MG63 (cell line): ENCODE measurements around the gene SEC11A. TPM values are rescaled to one million over a fixed set of nuclear protein-coding genes. Genes with fewer than 3 reads are reported as not detected.
"Not testable (repeated sequence)": the region's sequence is repeated elsewhere in the genome, so short reads cannot be mapped to it uniquely, and the experiment has no call there.

Experiments
- DNase-seq: peaks from one replicate; pipeline ENCODE4 v3.0.0-alpha.2; 2020
- H3K27me3 ChIP-seq: fragments of 250-450 bp; sonication (Bioruptor Pico); 2 replicates; pipeline ENCODE4 v1.5.1; 2020; ENCODE audit warnings: mild to moderate bottlenecking, moderate library complexity
- H3K36me3 ChIP-seq: fragments of 250-450 bp; sonication (Bioruptor Pico); 2 replicates; pipeline ENCODE4 v1.5.1; 2020; ENCODE audit warnings: mild to moderate bottlenecking, moderate library complexity
- H3K4me3 ChIP-seq: fragments of 250-450 bp; sonication (Bioruptor Pico); 2 replicates; pipeline ENCODE4 v1.5.1; 2020; ENCODE audit warnings: mild to moderate bottlenecking, moderate library complexity
- H3K9me3 ChIP-seq: fragments of 250-450 bp; sonication (Bioruptor Pico); 2 replicates; pipeline ENCODE4 v1.5.1; 2020; ENCODE audit warnings: mild to moderate bottlenecking, moderate library complexity
- total RNA-seq: library from RNA; depleted of rRNA; stranded (reverse); fragments of >200 nt; shearing (Covaris generic); gene quantifications from 2 replicates; pipeline ENCODE4 v1.2.3, GENCODE V29; 2014; ENCODE audit warnings: low replicate concordance

SEC11A gene
- total RNA-seq, 1 experiment from 2014 or later: 294 TPM

DNA sequence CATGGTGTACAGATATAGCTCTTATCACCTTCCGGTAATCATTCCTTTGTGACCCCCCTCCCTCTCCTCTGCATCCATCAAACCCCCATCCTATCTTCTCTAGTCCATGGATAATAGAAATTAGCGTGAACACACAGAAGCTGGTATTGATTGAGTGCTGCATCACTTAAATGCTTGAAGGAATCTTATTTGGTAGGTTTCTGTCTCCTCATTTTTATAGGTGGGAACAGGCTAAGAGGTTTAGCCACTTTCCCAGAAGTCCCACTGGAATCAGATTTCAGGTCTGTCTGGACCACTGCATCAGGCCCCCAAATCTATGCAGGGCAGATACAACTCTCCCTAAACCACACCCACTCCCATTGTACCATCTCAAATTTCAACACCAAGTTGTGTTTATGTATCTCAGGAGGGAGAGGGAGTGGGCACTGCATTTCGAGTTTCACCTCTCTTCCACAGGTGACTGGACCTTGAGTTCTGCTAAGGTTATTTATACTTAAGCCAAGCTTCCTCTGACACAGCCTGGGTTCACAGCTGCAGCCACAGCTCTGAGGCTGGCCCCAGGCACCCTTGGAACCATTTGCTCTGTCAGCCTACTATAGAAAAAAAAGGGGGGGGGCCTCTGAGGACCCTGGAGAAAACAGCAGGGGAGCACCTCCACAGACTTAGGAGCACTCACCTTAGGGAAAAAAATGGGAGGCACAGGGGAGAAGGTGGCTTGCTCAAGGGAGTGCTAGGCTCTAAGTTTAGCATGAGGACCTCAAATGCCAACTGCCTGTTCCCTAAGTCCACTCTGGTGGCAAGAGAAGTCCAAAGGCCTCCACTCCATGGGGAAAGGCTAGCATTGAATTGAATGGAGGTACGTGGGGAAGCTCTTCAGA is 55.8 kb downstream of the SEC11A start:
- H3K4me3 ChIP-seq: no peak overlapping the region
- H3K9me3 ChIP-seq: no peaks in the 10 kb centered on the region
- H3K36me3 ChIP-seq: peaks cover 39% of the 10 kb centered on the region
- no peak for DNase-seq
- no peaks in the 10 kb centered on the region for H3K27me3 ChIP-seq

DNA sequence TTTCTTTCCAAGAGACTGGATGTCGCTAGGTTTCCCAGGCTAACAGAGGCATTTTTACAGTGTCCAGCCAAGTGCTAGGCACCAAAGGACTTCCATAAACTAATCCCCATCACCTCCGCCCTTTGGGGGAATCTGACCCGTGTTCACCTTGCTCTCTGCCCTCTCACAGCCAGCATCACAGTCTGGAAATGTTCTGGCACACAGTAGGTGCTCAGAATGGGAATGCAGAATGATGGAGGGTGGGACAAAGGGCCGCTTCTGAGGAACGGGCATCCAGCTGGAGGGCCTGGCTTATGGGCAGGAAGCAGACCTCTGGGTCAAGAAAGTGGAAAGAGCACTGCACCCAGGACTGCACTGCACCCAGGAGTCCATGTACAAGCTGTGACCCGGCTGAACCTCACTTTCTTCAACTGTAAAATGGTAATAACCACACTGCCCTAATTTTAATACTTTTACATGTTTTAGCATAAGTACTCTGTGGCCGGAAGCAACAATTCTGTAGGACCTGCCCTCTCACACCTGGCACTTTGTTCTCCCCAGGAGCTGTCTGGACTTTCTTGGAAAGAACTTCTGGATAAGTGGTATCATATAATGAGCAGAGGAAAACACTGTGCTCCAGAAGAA is 57.0 kb downstream of the SEC11A start:
- Histone ChIP-seq H3K4me3 (no peak overlapping the region), H3K27me3 (no peaks in the 10 kb centered on the region), H3K9me3 (no peaks in the 10 kb centered on the region), H3K36me3 (peaks cover 29% of the 10 kb centered on the region)
- no peak for DNase-seq

DNA sequence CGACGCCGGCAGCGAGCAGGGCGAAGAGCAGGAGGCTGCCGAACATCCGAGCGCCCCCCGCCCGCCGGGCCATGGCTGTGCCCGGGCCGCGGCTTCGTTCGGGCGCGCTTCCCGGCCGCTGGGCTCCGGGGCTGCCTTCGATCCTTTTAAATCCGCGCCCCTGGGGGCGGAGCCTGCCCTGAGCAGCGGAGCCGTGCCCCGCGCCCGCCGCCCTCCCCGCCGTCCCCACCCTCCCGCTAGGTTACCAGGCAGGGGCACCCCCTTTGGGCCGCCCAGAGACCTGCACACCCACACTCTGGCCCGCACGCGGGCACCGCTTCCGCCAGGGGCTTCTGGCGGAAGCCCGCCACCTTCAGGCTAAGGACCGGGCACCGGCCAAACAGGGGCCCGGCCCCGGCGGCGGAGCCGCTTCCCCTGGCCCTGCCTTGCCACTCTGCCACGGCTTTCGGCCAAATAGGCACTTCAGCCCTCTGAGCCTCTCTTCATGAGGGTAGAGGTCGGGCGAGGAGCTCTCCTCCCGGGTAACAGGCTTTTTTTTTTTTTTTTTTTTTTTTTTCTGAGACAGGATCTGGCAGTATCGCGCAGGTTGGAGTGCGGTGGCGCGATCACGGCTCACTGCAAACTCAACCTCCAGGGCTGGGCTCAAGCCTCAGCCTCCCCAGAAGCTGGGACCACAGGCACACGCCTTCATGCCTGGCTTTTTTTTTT is 57.7 kb downstream of the SEC11A start, which contains the start of gene NMB:
Gene NMB (minus strand): TSS at position 120 of the 708 bp plus-strand sequence. CDS start 47 bp downstream, at position 73.
- DNase-seq: peak; percentile 42
- Histone ChIP-seq H3K27me3 (no peaks in the 10 kb centered on the region), H3K4me3 (no peak within 1 kb of the TSS), H3K9me3 (no peaks in the 10 kb centered on the region), H3K36me3 (peaks cover 33% of the 10 kb centered on the region)

DNA sequence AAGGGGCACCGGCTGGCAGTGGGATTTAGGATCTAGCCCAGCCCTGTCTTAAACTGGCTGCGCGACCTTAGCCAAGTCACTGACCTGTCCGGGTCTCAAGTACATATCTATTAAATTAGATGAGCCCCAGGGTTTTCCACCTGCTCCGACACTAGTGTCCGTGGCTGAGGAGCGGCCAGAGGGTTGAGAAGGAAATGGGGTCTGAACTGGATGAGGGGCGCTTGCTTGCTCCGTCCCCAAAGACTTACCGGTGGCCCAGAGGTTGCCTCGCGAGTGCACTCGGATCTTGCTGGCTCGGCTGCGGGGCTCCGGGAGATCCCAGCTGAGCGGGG is 58.2 kb downstream of the SEC11A start:
- Histone ChIP-seq H3K36me3 (peaks cover 33% of the 10 kb centered on the region), H3K9me3 (no peaks in the 10 kb centered on the region), H3K4me3 (no peak overlapping the region), H3K27me3 (no peaks in the 10 kb centered on the region)
- no peak for DNase-seq

DNA sequence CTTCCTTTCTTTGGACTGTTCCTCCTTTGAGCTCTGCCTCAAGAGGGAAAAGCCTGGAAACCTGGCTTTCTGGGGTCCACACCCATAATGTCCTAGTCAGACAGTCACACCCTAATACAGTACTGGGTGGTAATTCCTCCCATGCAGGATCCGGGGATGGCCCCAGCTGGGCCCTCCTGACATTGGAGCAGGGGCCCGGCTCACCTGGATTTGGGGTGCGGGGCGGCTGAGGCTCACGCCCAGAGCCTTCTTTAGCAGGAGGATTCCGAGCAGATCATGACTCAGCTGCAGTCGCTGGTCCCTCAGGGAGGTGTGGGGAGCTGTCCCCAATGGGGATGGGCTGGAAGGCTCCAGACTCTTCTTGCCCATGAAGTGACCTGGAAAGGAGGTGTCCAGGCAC is 59.0 kb downstream of the SEC11A start:
- no peak for DNase-seq
- Histone ChIP-seq H3K9me3 (no peaks in the 10 kb centered on the region), H3K4me3 (no peak overlapping the region), H3K27me3 (no peaks in the 10 kb centered on the region), H3K36me3 (peaks cover 40% of the 10 kb centered on the region)

DNA sequence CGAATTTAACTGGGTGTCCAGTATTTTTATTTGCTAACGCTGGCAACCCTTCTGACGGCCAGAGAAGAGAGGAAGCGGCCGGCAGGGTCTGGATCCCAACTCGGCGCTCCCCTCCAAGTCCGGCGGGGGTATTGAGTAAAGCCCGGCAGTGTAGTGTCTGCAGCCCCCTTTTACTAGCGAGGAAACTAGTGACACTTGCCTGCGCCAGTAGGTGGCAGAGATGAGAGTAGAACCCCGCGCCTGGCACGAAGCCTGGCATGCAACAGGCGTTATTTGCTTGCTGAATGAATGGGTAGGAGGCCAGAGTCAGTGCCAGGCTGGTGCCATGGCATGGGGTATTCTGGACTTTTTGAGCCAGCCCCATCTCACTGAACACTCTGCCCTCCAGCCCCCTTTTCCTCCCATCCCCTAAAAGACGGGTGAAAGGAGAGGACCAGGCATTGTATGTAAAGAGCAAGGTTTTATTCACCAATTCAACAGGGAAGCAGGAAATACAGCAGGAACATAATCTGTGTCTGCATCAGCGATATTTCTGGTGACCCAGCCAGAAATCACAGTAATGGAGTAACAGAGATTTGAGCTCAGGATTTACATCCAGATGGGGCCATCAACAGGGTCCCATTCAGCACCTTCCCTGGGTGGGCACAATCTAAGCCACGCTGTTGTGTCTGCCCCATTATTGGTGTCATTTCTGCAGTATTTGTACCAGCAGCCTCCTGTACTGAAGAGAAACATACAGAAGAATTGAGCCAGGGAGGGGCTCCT is 61.1 kb downstream of the SEC11A start:
- no peaks in the 10 kb centered on the region for H3K9me3 ChIP-seq
- no peaks in the 10 kb centered on the region for H3K27me3 ChIP-seq
- peak overlapping the region; percentile 85 for H3K4me3 ChIP-seq
- peaks cover 52% of the 10 kb centered on the region for H3K36me3 ChIP-seq
- peak; percentile 85 for DNase-seq

DNA sequence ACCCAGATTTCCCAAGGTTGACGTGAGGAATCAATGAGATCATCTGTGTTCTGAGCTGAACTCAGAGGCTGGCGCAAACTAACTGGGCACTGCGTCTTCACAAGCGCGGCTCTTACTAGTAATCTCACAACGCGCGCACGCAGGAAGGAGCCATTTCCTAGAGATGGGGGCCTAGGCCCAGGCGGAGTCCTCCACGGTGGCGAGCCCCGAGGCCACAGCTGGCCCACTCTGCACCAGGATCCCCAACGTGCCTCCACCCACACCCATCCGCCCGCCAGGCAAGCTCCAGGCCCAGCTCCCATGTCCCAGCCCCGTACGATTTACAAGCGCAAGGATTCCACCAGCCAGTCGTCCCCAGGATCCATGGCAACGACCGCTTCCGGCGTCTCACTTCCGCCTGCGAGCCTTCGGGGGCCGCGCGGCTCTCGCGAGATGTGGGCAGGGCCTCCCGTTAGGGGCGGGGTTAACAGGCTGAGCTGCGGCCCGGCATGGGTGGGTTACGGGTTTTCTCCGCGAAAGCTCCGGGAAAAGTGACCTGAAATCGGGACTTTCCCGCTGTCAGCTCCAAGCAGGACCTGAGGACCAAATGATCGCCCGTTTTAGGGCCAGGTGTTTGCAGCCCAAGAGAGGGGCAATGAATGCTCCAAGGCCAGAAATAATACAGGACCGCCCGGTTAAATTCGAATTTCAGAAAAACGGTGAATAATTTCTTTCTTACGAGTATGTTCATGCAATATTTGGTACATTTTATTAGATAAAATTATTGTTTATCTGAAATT is 61.8 kb downstream of the SEC11A start, which contains the start of gene WDR73:
Gene WDR73 (minus strand): TSS at position 374 of the 779 bp plus-strand sequence. CDS start 9 bp downstream, at position 365.
- Histone ChIP-seq H3K36me3 (peaks cover 57% of the 10 kb centered on the region), H3K27me3 (no peaks in the 10 kb centered on the region), H3K4me3 (peak within 1 kb of the TSS; percentile 85), H3K9me3 (no peaks in the 10 kb centered on the region)
- peak; percentile 95 for DNase-seq

DNA sequence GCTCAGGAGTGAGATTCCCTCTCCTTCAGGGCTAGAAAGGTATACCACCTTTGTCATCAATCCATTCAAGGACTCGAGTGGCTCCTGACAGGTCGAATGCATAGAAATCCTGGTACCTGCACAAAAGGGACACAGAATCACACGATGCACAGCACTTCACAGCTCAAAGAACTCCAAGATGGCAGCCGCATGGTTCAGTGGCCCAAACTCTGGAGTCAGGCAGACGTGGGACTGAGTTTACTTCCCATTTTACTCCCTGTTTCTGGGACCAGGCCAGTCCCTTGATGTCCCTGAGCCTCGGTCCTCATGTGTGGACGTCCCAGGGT is 62.4 kb downstream of the SEC11A start:
- peak overlapping the region; percentile 85 for H3K4me3 ChIP-seq
- H3K36me3 ChIP-seq: peaks cover 60% of the 10 kb centered on the region
- H3K27me3 ChIP-seq: no peaks in the 10 kb centered on the region
- no peak for DNase-seq
- H3K9me3 ChIP-seq: no peaks in the 10 kb centered on the region

DNA sequence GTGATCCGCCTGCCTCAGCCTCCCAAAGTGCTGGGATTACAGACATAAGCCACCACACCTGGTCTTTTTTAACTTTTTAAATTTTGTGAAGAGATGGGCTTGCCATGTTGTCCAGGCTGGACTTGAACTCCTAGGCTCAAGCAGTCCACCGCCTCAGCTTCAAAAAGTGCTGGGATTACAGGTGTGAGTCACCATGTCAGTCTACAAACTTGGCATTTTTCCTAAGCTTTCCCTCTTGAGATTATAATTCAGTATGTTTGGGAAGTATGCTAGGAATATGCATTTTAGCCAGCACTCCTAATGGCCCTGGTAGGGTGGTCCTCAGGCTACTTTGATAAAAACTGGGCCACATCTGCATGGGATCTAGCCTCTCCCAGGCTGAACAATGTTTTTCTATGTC is 66.2 kb downstream of the SEC11A start:
- DNase-seq: no peak
- H3K36me3 ChIP-seq: peaks cover 87% of the 10 kb centered on the region
- no peaks in the 10 kb centered on the region for H3K9me3 ChIP-seq
- no peaks in the 10 kb centered on the region for H3K27me3 ChIP-seq
- no peak overlapping the region for H3K4me3 ChIP-seq

DNA sequence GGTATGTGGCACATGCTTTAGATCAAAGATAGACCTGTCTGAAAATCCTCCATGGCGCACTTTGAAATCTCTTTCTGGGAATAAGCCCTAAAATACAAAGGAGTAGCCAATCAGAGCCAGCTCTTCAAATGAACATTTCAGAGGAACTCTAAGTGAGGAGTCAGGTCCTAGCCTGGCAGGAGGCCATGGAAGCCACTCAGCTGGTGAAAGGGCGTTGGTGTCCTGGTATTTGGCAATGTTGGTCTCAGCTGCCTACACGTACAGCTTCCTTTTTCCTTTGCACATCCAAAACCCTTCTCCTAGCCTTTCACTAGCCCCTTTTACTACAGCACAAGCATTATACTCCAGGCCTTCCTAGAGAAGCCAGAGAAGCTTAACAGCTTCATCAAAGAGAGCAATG is 67.4 kb downstream of the SEC11A start:
- H3K9me3 ChIP-seq: no peaks in the 10 kb centered on the region
- H3K4me3 ChIP-seq: no peak overlapping the region
- H3K27me3 ChIP-seq: no peaks in the 10 kb centered on the region
- peaks cover 93% of the 10 kb centered on the region for H3K36me3 ChIP-seq
- DNase-seq: no peak

DNA sequence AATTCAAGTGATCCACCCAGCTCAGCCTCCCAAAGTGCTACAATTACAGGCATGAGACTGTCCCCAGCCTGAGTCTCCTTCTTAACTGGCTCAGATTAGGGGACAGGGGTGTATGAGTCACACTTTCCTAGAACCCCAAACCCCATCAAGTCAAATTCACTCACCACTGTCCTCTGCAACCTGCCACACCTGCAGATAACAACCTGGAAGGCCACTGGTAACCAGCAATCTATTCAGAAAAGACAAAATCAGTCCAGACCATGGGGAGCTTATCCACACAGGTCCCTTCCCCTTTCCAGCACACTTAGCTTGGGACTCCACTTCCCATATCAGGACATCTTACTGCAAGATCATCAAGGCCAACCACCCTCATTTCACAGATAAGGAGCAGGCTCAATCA is 68.2 kb downstream of the SEC11A start:
- H3K27me3 ChIP-seq: no peaks in the 10 kb centered on the region
- DNase-seq: no peak
- no peaks in the 10 kb centered on the region for H3K9me3 ChIP-seq
- H3K36me3 ChIP-seq: peaks cover 93% of the 10 kb centered on the region
- no peak overlapping the region for H3K4me3 ChIP-seq

DNA sequence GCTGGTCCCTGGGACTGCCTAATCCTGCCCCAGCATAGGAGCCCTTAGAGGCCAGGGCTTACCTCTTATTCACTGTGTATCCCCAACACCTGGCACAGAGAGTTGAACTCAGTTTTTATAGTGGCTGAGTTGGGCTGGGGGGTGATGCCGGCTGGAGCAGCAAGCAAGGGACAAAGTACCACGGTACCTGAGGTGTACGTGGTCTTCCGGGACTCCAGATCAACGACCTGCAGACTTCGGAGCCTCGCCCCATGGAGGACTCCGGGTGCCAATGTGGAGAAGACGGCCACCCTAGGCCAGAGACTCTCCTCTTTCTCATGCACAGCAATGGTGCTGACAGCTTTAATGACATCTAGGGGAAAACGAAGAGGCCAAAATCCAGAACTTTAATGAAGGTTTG is 69.9 kb downstream of the SEC11A start:
- Histone ChIP-seq H3K36me3 (peaks cover 91% of the 10 kb centered on the region), H3K4me3 (no peak overlapping the region), H3K9me3 (no peaks in the 10 kb centered on the region), H3K27me3 (no peaks in the 10 kb centered on the region)
- DNase-seq: no peak

DNA sequence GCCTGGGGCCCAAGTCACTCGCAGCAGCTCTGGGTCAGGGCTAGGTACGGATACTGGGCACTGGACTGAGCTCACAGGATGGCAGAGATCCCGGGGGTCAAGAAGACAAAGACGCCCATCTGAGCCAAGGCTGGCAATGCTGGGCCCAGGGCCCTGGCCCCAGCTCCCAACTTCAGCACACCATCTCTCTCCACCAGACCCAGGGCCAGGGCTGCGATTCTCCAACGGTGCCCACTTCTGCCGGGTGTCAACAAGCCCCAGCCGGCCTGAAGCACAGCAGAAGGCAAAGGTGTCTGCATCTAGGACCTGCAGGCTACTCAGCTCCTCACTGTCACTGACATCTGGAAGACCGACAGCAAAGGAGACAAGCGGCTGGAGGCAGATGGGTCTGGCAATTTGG is 70.4 kb downstream of the SEC11A start:
- Histone ChIP-seq H3K9me3 (no peaks in the 10 kb centered on the region), H3K36me3 (peaks cover 90% of the 10 kb centered on the region), H3K27me3 (no peaks in the 10 kb centered on the region), H3K4me3 (no peak overlapping the region)
- no peak for DNase-seq

DNA sequence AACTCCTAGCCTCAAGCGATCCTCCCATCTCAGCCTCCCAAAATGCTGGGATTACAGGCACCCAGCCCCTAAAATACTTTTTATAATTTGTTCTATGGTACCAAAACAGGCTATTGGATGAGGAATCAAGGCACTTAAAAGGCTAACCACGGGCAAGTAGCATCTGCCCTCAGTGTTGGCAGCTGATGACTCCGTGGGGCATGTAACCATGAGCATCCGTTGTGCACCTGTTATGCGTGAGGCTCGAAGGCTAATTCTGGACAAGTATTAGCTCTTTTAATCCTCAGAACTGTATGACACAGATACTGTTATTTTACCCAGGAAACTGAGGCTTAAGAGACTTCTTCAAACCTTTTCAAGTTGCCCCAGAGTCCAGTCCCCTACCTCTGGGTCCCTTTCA is 72.1 kb downstream of the SEC11A start:
- DNase-seq: no peak
- Histone ChIP-seq H3K27me3 (no peaks in the 10 kb centered on the region), H3K4me3 (no peak overlapping the region), H3K9me3 (no peaks in the 10 kb centered on the region), H3K36me3 (peaks cover 89% of the 10 kb centered on the region)

DNA sequence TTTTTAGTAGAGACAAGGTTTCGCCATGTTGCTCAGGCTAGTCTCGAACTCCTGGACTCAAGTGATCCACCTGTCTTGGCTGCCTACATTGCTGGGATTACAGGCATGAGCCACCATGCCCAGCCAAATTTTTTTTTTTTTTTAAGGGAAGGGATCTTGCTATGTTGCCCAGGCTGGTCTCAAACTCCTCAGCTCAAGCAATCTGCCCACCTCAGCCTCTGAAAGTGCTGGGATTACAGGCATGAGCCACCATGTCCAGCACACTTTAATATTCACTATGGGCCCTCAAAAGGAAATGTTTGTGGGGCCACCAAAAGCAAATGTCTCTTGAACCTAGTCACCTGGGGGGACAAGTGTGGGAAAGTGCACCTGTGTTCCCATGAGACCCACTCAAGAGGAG is 73.3 kb downstream of the SEC11A start:
- DNase-seq, H3K27me3 ChIP-seq, H3K4me3 ChIP-seq, H3K9me3 ChIP-seq: not testable (repeated sequence)
- peaks cover 77% of the 10 kb centered on the region for H3K36me3 ChIP-seq

DNA sequence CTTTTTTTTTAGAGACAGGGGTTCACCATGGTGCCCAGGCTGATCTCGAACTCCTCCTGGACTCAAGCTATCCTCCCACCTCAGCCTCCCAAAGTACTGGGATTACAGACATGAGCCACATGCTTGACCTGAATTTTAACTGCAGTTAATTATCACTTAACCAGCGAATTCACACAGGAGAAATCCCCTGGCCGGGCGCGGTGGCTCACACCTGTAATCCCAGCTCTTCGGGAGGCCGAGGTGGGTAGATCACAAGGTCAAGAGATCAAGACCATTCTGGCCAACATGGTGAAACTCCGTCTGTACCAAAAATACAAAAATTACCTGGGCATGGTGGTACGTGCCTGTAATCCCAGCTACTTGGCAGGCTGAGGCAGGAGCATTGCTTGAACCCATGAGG is 74.1 kb downstream of the SEC11A start:
- peaks cover 70% of the 10 kb centered on the region for H3K36me3 ChIP-seq
- not testable (repeated sequence) for H3K27me3 ChIP-seq, DNase-seq, H3K4me3 ChIP-seq, H3K9me3 ChIP-seq
